IgD-negative memory B cell (primary cell): ENCODE data around the gene TSPAN13. TPM values are rescaled to one million over a fixed set of nuclear protein-coding genes. Genes with fewer than 3 reads are reported as not detected.

Source experiments
- H3K27ac Mint-ChIP-seq, 3 donors: one replicate each; pipeline ENCODE4 v1.8.0; 2020 to 2022; ENCODE audit warnings: mild to moderate bottlenecking in 3 of 3, mixed read lengths in 3 of 3, moderate library complexity in 1 of 3
- H3K27me3 Mint-ChIP-seq: one replicate; pipeline ENCODE4 v1.8.0; 2021; ENCODE audit warnings: mixed read lengths
- H3K36me3 Mint-ChIP-seq: one replicate; pipeline ENCODE4 v1.8.0; 2020; ENCODE audit warnings: mild to moderate bottlenecking, mixed read lengths
- H3K4me1 Mint-ChIP-seq, 3 donors: one replicate each; pipeline ENCODE4 v1.8.0; 2020 to 2022; ENCODE audit warnings: mixed read lengths in 3 of 3, mild to moderate bottlenecking in 1 of 3
- H3K4me3 Mint-ChIP-seq, 4 donors: one replicate each; pipeline ENCODE4 v1.8.0; 2020 to 2022; ENCODE audit warnings: mild to moderate bottlenecking in 4 of 4, mixed read lengths in 4 of 4, moderate library complexity in 3 of 4
- H3K9me3 Mint-ChIP-seq, 3 donors: one replicate each; pipeline ENCODE4 v1.8.0; 2020 to 2021; ENCODE audit warnings: mixed read lengths in 3 of 3, mild to moderate bottlenecking in 1 of 3
- polyA plus RNA-seq: library from polyadenylated mRNA; unstranded; fragments of 300-500 nt; fragmentation: Illumina TruSeq; gene quantifications from one replicate; pipeline ENCODE4 v1.2.3, GENCODE V29; 2021

Gene TSPAN13
- polyA plus RNA-seq, 1 donor from 2014 or later = 72.8 TPM

- Mint-ChIP-seq H3K27ac (no peak overlapping the region), H3K9me3 (no peaks in the 10 kb centered on the region), H3K27me3 (no peaks in the 10 kb centered on the region), H3K36me3 (peaks cover 8% of the 10 kb centered on the region), H3K4me1 (peaks cover 20 to 21% (median 20%) of the 10 kb centered on the region in 3 donors), H3K4me3 (no peak overlapping the region)
Observed at GRCh38 chr7:16778476-16778875, 24.9 kb downstream of the TSPAN13 start.

GRCh38 chr7:16779051-16779450, 25.5 kb downstream of the TSPAN13 start:
- H3K9me3 Mint-ChIP-seq = no peaks in the 10 kb centered on the region
- H3K27ac Mint-ChIP-seq = no peak overlapping the region
- H3K4me3 Mint-ChIP-seq = peak overlapping the region in 1 of 4 donors; percentile 49
- H3K27me3 Mint-ChIP-seq = no peaks in the 10 kb centered on the region
- H3K4me1 Mint-ChIP-seq = peaks cover 20 to 21% (median 20%) of the 10 kb centered on the region in 3 donors
- peaks cover 8% of the 10 kb centered on the region for H3K36me3 Mint-ChIP-seq

- Mint-ChIP-seq H3K4me3 (no peak overlapping the region), H3K9me3 (no peaks in the 10 kb centered on the region), H3K27me3 (no peaks in the 10 kb centered on the region), H3K27ac (no peak overlapping the region), H3K36me3 (peaks cover 5% of the 10 kb centered on the region), H3K4me1 (peaks cover 10 to 13% (median 11%) of the 10 kb centered on the region in 3 donors)
Observed at GRCh38 chr7:16780596-16780995, 27.0 kb downstream of the TSPAN13 start.

- H3K4me3 Mint-ChIP-seq = no peak overlapping the region
- no peak overlapping the region for H3K27ac Mint-ChIP-seq
- peaks cover 9% of the 10 kb centered on the region for H3K36me3 Mint-ChIP-seq
Observed at GRCh38 chr7:16785321-16785720, 31.8 kb downstream of the TSPAN13 start.

GRCh38 chr7:16785846-16786245, 32.3 kb downstream of the TSPAN13 start:
- Mint-ChIP-seq H3K9me3 (no peaks in the 10 kb centered on the region), H3K27ac (no peak overlapping the region), H3K4me3 (no peak overlapping the region), H3K4me1 (no peaks in the 10 kb centered on the region), H3K36me3 (peaks cover 9% of the 10 kb centered on the region), H3K27me3 (no peaks in the 10 kb centered on the region)

More at GRCh38 chr7:16785321-16785720, 31.8 kb downstream of the TSPAN13 start:
- Mint-ChIP-seq H3K9me3 (no peaks in the 10 kb centered on the region), H3K4me1 (peaks cover 0 to 2% (median under 1%) of the 10 kb centered on the region in 3 donors), H3K27me3 (no peaks in the 10 kb centered on the region)

DNA sequence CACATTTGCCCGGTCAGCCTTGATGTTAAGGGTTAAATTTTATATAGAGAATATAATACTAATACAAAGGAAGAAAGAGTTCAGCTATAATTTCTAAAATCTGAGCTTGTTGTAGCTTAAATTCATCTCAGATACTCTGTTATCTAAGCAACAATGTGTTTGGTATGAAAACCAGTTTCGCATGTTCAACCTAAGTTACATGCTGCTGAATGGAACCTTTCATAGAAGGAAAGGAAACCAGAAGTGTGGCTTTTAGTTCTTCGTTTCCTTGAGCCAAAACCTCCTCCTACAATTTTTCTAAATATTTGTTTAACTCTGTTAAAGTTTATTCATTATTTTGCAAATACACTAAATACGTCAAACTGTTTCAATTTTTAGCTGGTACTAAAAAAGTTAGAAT, 32.7 kb downstream of the TSPAN13 start:
- H3K36me3 Mint-ChIP-seq = peaks cover 9% of the 10 kb centered on the region
- no peaks in the 10 kb centered on the region for H3K27me3 Mint-ChIP-seq
- no peak overlapping the region for H3K27ac Mint-ChIP-seq
- H3K4me3 Mint-ChIP-seq = no peak overlapping the region
- H3K4me1 Mint-ChIP-seq = no peaks in the 10 kb centered on the region
- no peaks in the 10 kb centered on the region for H3K9me3 Mint-ChIP-seq

GRCh38 chr7:16787127-16787526, 33.6 kb downstream of the TSPAN13 start:
- Mint-ChIP-seq H3K4me1 (no peaks in the 10 kb centered on the region), H3K27ac (no peak overlapping the region), H3K9me3 (no peaks in the 10 kb centered on the region), H3K27me3 (no peaks in the 10 kb centered on the region), H3K36me3 (peaks cover 9% of the 10 kb centered on the region), H3K4me3 (no peak overlapping the region)

DNA sequence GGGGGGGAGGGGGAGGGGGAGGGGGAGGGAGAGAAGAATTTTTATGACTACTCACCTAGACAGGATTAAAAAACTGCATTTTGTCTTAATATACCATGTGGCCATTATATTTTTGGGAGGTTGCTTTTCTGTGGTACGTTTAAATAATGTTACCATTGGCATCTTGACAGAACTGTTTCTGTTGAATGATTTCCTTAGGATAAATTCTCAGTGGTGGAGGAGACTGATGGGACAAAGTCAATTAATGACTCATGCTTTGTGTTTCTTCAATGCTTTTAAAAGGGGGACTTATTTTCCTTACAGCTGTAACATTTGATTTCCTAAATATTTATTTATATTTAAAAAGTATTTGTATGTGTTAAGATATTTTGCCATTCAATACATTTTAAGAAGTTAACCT, 37.5 kb downstream of the TSPAN13 start:
- Mint-ChIP-seq H3K4me1 (no peaks in the 10 kb centered on the region), H3K27me3 (no peaks in the 10 kb centered on the region), H3K9me3 (no peaks in the 10 kb centered on the region), H3K36me3 (peaks cover 4% of the 10 kb centered on the region), H3K27ac (no peak overlapping the region), H3K4me3 (no peak overlapping the region)

- H3K4me3 Mint-ChIP-seq = no peak overlapping the region
- H3K27me3 Mint-ChIP-seq = no peaks in the 10 kb centered on the region
- peaks cover 8% of the 10 kb centered on the region for H3K36me3 Mint-ChIP-seq
- no peaks in the 10 kb centered on the region for H3K4me1 Mint-ChIP-seq
- no peaks in the 10 kb centered on the region for H3K9me3 Mint-ChIP-seq
- no peak overlapping the region for H3K27ac Mint-ChIP-seq
Observed at GRCh38 chr7:16791905-16792698, 38.5 kb downstream of the TSPAN13 start.

GRCh38 chr7:16794986-16795385, 41.4 kb downstream of the TSPAN13 start:
- no peak overlapping the region for H3K4me3 Mint-ChIP-seq
- peaks cover 4% of the 10 kb centered on the region for H3K36me3 Mint-ChIP-seq
- H3K4me1 Mint-ChIP-seq = no peaks in the 10 kb centered on the region
- H3K27ac Mint-ChIP-seq = no peak overlapping the region
- no peaks in the 10 kb centered on the region for H3K27me3 Mint-ChIP-seq
- no peaks in the 10 kb centered on the region for H3K9me3 Mint-ChIP-seq

GRCh38 chr7:16795624-16796023, 42.1 kb downstream of the TSPAN13 start:
- Mint-ChIP-seq H3K9me3 (no peaks in the 10 kb centered on the region), H3K27ac (no peak overlapping the region), H3K4me3 (no peak overlapping the region), H3K36me3 (peaks cover 4% of the 10 kb centered on the region), H3K4me1 (no peaks in the 10 kb centered on the region), H3K27me3 (no peaks in the 10 kb centered on the region)

DNA sequence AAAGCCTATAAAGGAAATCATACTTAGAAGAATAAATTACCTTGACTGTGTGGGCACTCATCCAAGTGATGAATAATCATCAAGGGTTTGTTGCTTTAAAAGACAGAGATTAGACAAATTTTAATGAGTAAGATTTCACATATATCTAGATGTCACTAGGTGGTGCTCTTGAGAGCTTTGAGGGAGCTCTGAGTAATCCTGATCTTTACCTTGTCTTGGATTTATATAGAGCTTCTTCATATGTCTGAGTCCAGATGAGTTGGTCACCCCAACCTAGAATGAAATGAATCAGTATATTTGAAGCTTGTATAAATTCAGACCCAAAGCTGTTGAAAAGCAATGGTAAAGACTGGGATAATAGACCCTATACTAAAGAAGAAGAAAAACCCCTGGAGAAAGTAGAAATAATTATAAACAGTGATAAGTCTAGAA, 47.6 kb downstream of the TSPAN13 start:
- peaks cover 4% of the 10 kb centered on the region for H3K36me3 Mint-ChIP-seq
- H3K4me1 Mint-ChIP-seq = peaks cover 0 to 5% (median 0%) of the 10 kb centered on the region in 3 donors
- H3K9me3 Mint-ChIP-seq = no peaks in the 10 kb centered on the region
- peaks cover 3% of the 10 kb centered on the region for H3K27me3 Mint-ChIP-seq
- H3K27ac Mint-ChIP-seq = no peak overlapping the region
- no peak overlapping the region for H3K4me3 Mint-ChIP-seq

GRCh38 chr7:16801579-16801978, 48.0 kb downstream of the TSPAN13 start:
- no peak overlapping the region for H3K27ac Mint-ChIP-seq
- peaks cover 3% of the 10 kb centered on the region for H3K27me3 Mint-ChIP-seq
- H3K9me3 Mint-ChIP-seq = no peaks in the 10 kb centered on the region
- no peak overlapping the region for H3K4me3 Mint-ChIP-seq
- peaks cover under 1% of the 10 kb centered on the region for H3K36me3 Mint-ChIP-seq
- H3K4me1 Mint-ChIP-seq = peaks cover 0 to 5% (median 0%) of the 10 kb centered on the region in 3 donors

- H3K36me3 Mint-ChIP-seq = no peaks in the 10 kb centered on the region
- H3K9me3 Mint-ChIP-seq = no peaks in the 10 kb centered on the region
- no peak overlapping the region for H3K4me3 Mint-ChIP-seq
- H3K27me3 Mint-ChIP-seq = peaks cover 3% of the 10 kb centered on the region
- peaks cover 0 to 5% (median 0%) of the 10 kb centered on the region in 3 donors for H3K4me1 Mint-ChIP-seq
- no peak overlapping the region for H3K27ac Mint-ChIP-seq
Observed at GRCh38 chr7:16803125-16803524, 49.6 kb downstream of the TSPAN13 start.

GRCh38 chr7:16803881-16804673, 50.5 kb downstream of the TSPAN13 start:
- H3K4me1 Mint-ChIP-seq = peaks cover 0 to 5% (median 0%) of the 10 kb centered on the region in 3 donors
- no peaks in the 10 kb centered on the region for H3K36me3 Mint-ChIP-seq
- H3K9me3 Mint-ChIP-seq = no peaks in the 10 kb centered on the region
- no peak overlapping the region for H3K27ac Mint-ChIP-seq
- H3K27me3 Mint-ChIP-seq = peaks cover 3% of the 10 kb centered on the region
- no peak overlapping the region for H3K4me3 Mint-ChIP-seq
